ENCODE data around the gene MFAP3L. TPM values are rescaled to one million over a fixed set of nuclear protein-coding genes. Genes with fewer than 3 reads are reported as not detected.

The MFAP3L gene
- total RNA-seq, 1 donor from 2014 or later, result 2.2 TPM

- Histone ChIP-seq H3K27ac (no peak overlapping the region), H3K9me3 (no peaks in the 10 kb centered on the region), H3K4me3 (no peak overlapping the region), H3K4me1 (peaks cover 0 to 8% of the 10 kb centered on the region in 2 donors), H3K27me3 (no peaks in the 10 kb centered on the region), H3K36me3 (no peaks in the 10 kb centered on the region)
- intact Hi-C loops (cut with DNase I), result no loop called here
- TF ChIP-seq CTCF (IDR thresholded peaks at IDR 0.05), result no peak
- DNase-seq (ENCODE audit: low spot score in 2 of 2), result no peak
Measured at GRCh38 chr4:169998981-169999380, 27.2 kb downstream of the MFAP3L start.

- no peaks in the 10 kb centered on the region for H3K27me3 ChIP-seq
- H3K27ac ChIP-seq, result no peak overlapping the region
- H3K4me3 ChIP-seq, result no peak overlapping the region
- no peaks in the 10 kb centered on the region for H3K9me3 ChIP-seq
- H3K36me3 ChIP-seq, result peaks cover 4 to 5% of the 10 kb centered on the region in 2 donors
- intact Hi-C loops (cut with DNase I), result no loop called here
- no peaks in the 10 kb centered on the region for H3K4me1 ChIP-seq
- no peak for TF ChIP-seq CTCF (IDR thresholded peaks at IDR 0.05)
- no peak for DNase-seq (ENCODE audit: low spot score in 2 of 2)
Measured at GRCh38 chr4:169996379-169997240, 29.6 kb downstream of the MFAP3L start.

- H3K4me3 ChIP-seq, result no peak overlapping the region
- no peak for DNase-seq (ENCODE audit: low spot score in 2 of 2)
- intact Hi-C loops (cut with DNase I), result no loop called here
- no peaks in the 10 kb centered on the region for H3K4me1 ChIP-seq
- no peaks in the 10 kb centered on the region for H3K9me3 ChIP-seq
- peaks cover 4 to 5% of the 10 kb centered on the region in 2 donors for H3K36me3 ChIP-seq
- no peak overlapping the region for H3K27ac ChIP-seq
- H3K27me3 ChIP-seq, result no peaks in the 10 kb centered on the region
- no peak for TF ChIP-seq CTCF (IDR thresholded peaks at IDR 0.05)
Measured at GRCh38 chr4:169993531-169993930, 32.7 kb downstream of the MFAP3L start.

- peaks cover 4 to 5% of the 10 kb centered on the region in 2 donors for H3K36me3 ChIP-seq
- DNase-seq (ENCODE audit: low spot score in 2 of 2), result no peak
- no peak overlapping the region for H3K27ac ChIP-seq
- no peaks in the 10 kb centered on the region for H3K4me1 ChIP-seq
- no peaks in the 10 kb centered on the region for H3K27me3 ChIP-seq
- no peaks in the 10 kb centered on the region for H3K9me3 ChIP-seq
- no peak for TF ChIP-seq CTCF (IDR thresholded peaks at IDR 0.05)
- H3K4me3 ChIP-seq, result no peak overlapping the region
- intact Hi-C loops (cut with DNase I), result no loop called here
Measured at GRCh38 chr4:169988252-169988651, 37.9 kb downstream of the MFAP3L start.

- no peak for DNase-seq (ENCODE audit: low spot score in 2 of 2)
- no peak for TF ChIP-seq CTCF (IDR thresholded peaks at IDR 0.05)
- H3K27me3 ChIP-seq, result no peaks in the 10 kb centered on the region
- H3K9me3 ChIP-seq, result no peaks in the 10 kb centered on the region
- peaks cover 4 to 5% of the 10 kb centered on the region in 2 donors for H3K36me3 ChIP-seq
- intact Hi-C loops (cut with DNase I), result no loop called here
- no peak overlapping the region for H3K27ac ChIP-seq
- no peak overlapping the region for H3K4me3 ChIP-seq
- H3K4me1 ChIP-seq, result no peaks in the 10 kb centered on the region
Measured at GRCh38 chr4:169987327-169988228, 38.6 kb downstream of the MFAP3L start.
